ENCODE results near the gene XIAP. TPM values are rescaled to one million over a fixed set of nuclear protein-coding genes. Genes with fewer than 3 reads are reported as not detected.
A peak's percentile ranks its signal among the peaks of the same experiment; 100 is the strongest.
"Not testable (repeated sequence)": the region's sequence is repeated elsewhere in the genome, so short reads cannot be mapped to it uniquely, and the experiment has no call there.

Gene XIAP
- 19.6 TPM for polyA plus RNA-seq (2013, experiment 1 of 2)
- 22.1 TPM for polyA plus RNA-seq (2013, experiment 2 of 2)

DNA sequence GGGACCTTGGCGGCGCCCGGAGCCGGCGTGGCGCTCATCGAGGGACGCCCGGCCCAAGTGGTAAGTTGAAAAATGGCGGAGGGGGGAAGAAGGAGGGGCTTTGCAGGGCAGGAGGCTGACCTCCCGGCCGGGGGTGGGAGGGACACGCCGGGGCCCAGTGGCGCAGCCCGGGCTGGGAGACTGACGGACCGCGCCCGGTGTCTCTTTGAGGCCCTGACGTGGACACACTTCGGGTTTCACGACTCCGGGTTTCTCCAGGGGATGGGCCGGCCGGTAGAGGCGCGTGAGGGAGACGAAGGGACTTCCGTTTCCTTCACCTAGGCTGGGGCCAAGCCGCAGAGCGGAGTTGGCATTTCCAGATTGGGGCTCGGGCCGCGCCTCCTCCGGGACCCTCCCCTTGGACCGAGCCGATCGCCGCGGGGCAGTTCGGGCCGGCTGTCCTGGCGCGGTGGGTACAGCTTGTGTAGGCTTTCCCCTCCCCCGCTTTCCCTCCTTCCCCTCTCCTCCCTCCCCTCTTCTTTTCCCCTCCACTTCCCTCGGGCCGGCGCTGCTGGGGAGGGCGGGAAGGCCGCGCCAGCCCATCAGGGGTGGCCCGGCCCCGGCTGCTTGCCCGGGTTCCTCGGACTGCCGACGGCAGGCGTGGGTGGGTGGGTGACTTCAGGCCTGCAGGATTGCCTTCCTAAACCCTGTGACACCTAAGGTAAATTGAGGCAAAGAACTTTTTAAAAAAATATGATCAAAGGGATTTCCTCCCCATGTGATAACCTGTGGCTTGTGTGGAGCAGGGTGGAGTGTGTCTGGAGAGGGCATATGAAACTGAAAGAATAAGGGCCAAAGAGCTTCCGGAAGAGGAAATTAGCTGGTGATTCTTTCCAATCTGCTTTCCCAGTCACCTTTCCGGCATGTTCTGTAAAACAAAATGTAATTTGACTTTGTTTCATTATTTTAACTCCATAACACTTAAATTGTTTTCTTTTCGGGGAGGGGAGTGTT lies at the start of gene XIAP:
XIAP (plus strand) TSS at position 208 of the 993 bp plus-strand sequence. CDS start 25,610 bp downstream, outside the sequence.
- no peak within 1 kb of the TSS for H2BK5ac ChIP-seq (ENCODE audit: low read length)
- H4K8ac ChIP-seq (ENCODE audit: low read depth, low read length) = peak within 1 kb of the TSS; percentile 28
- DNase-seq = peak; percentile 94
- peak within 1 kb of the TSS; percentile 95 for H3K27ac ChIP-seq (ENCODE audit: low read depth, low read length)
- H3K4ac ChIP-seq (ENCODE audit: low read depth, low read length) = peak within 1 kb of the TSS; percentile 20
- H3K79me2 ChIP-seq (ENCODE audit: control insufficient read depth, insufficient read depth, low read length) = peaks cover 11% of the 10 kb centered on the region
- H3K36me3 ChIP-seq (ENCODE audit: control insufficient read depth, insufficient read depth, low read length) = no peaks in the 10 kb centered on the region
- peak within 1 kb of the TSS; percentile 56 for H3K18ac ChIP-seq (ENCODE audit: low read length)
- no peak within 1 kb of the TSS for H3K4me2 ChIP-seq (ENCODE audit: low read length)
- H3K56ac ChIP-seq (ENCODE audit: low read length) = peak within 1 kb of the TSS; percentile 85
- H3K9ac ChIP-seq (ENCODE audit: low read length) = peak within 1 kb of the TSS; percentile 84
- H2BK15ac ChIP-seq (replicated peaks; ENCODE audit: low read depth) = no peak within 1 kb of the TSS
- no peak within 1 kb of the TSS for H2AK5ac ChIP-seq (ENCODE audit: low read length)
- no peak within 1 kb of the TSS for H2BK120ac ChIP-seq (ENCODE audit: low read depth, low read length)
- H3K23ac ChIP-seq (ENCODE audit: low read length) = no peak within 1 kb of the TSS
- H3K27me3 ChIP-seq (ENCODE audit: insufficient read depth, low read length, poor library complexity) = no peaks in the 10 kb centered on the region
- no peaks in the 10 kb centered on the region for H3K79me1 ChIP-seq (ENCODE audit: low read length)
- no peaks in the 10 kb centered on the region for H3K4me1 ChIP-seq (ENCODE audit: control insufficient read depth, low read depth, low read length)
- WGBS (ENCODE audit: extremely low coverage, insufficient coverage, low lambda C conversion rate) = no CpG with 5 or more reads among the region's 62 CpGs
- peak within 1 kb of the TSS; percentile 72 for H3K4me3 ChIP-seq (ENCODE audit: low read length)
- no peak within 1 kb of the TSS for H4K5ac ChIP-seq (ENCODE audit: low read length)

DNA sequence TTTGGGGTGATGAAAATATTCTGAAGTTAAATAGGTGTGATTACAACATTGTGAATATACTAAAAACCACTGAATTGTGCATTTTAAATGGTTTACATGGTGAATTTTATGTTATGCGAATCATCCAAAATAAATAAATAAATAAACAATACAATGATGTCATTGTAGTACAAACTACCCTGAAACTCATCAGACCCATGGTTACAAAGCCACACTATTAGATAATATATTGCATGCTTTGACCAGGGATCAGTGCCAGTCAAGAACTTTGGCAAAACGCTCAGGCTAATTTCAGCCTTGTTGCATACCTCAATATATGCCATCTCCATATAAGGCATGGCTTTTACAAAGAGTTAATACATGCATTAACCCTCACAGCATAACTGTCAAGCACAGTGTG lies 45.5 kb upstream of the XIAP start:
- H3K56ac ChIP-seq (ENCODE audit: low read length) = no peak overlapping the region
- no peak overlapping the region for H4K5ac ChIP-seq (ENCODE audit: low read length)
- no peak overlapping the region for H3K9ac ChIP-seq (ENCODE audit: low read length)
- H2BK5ac ChIP-seq (ENCODE audit: low read length) = no peak overlapping the region
- no peak overlapping the region for H2BK15ac ChIP-seq (replicated peaks; ENCODE audit: low read depth)
- H3K36me3 ChIP-seq (ENCODE audit: control insufficient read depth, insufficient read depth, low read length) = no peaks in the 10 kb centered on the region
- WGBS (ENCODE audit: extremely low coverage, insufficient coverage, low lambda C conversion rate) = no CpG with 5 or more reads among the region's 2 CpGs
- no peaks in the 10 kb centered on the region for H3K27me3 ChIP-seq (ENCODE audit: insufficient read depth, low read length, poor library complexity)
- H3K18ac ChIP-seq (ENCODE audit: low read length) = no peak overlapping the region
- no peak overlapping the region for H3K4ac ChIP-seq (ENCODE audit: low read depth, low read length)
- H3K79me1 ChIP-seq (ENCODE audit: low read length) = no peaks in the 10 kb centered on the region
- DNase-seq = no peak
- no peaks in the 10 kb centered on the region for H3K4me1 ChIP-seq (ENCODE audit: control insufficient read depth, low read depth, low read length)
- H3K79me2 ChIP-seq (ENCODE audit: control insufficient read depth, insufficient read depth, low read length) = no peaks in the 10 kb centered on the region
- no peak overlapping the region for H2AK5ac ChIP-seq (ENCODE audit: low read length)
- no peak overlapping the region for H3K4me3 ChIP-seq (ENCODE audit: low read length)
- no peak overlapping the region for H4K8ac ChIP-seq (ENCODE audit: low read depth, low read length)
- H2BK120ac ChIP-seq (ENCODE audit: low read depth, low read length) = no peak overlapping the region
- H3K23ac ChIP-seq (ENCODE audit: low read length) = no peak overlapping the region
- H3K27ac ChIP-seq (ENCODE audit: low read depth, low read length) = no peak overlapping the region
- H3K4me2 ChIP-seq (ENCODE audit: low read length) = no peak overlapping the region

DNA sequence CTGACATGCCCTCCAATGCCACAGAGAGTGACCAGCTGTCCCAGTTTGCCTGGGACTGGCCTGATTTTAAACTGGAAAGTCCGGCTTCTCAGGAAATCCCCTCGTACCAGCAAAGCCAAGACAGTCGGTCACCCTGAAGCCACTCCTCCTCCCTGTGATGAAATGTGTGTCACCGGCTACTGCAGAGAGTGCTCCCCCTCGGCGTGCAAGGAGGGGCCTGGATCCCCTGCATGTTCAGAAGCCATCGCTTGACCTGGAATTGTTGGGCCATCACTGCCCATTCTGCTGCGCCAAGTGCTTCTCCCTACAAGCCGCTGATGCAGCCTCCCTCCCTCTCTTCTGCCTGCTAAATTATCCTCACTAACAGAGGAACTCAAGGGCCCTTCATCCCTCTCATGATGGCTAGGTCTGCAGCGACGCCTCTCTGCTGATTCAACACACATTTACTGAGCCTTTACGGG lies 44.9 kb upstream of the XIAP start:
- H2BK5ac ChIP-seq (ENCODE audit: low read length); H3K27ac ChIP-seq (ENCODE audit: low read depth, low read length); H3K4me1 ChIP-seq (ENCODE audit: control insufficient read depth, low read depth, low read length); H3K23ac ChIP-seq (ENCODE audit: low read length); H4K8ac ChIP-seq (ENCODE audit: low read depth, low read length); H2BK15ac ChIP-seq (replicated peaks; ENCODE audit: low read depth); H3K36me3 ChIP-seq (ENCODE audit: control insufficient read depth, insufficient read depth, low read length); H3K4me3 ChIP-seq (ENCODE audit: low read length); H3K27me3 ChIP-seq (ENCODE audit: insufficient read depth, low read length, poor library complexity); H3K4ac ChIP-seq (ENCODE audit: low read depth, low read length); H4K5ac ChIP-seq (ENCODE audit: low read length); H3K18ac ChIP-seq (ENCODE audit: low read length); H3K9ac ChIP-seq (ENCODE audit: low read length); DNase-seq; H2BK120ac ChIP-seq (ENCODE audit: low read depth, low read length); H3K79me2 ChIP-seq (ENCODE audit: control insufficient read depth, insufficient read depth, low read length); H3K4me2 ChIP-seq (ENCODE audit: low read length); H3K56ac ChIP-seq (ENCODE audit: low read length); H3K79me1 ChIP-seq (ENCODE audit: low read length); H2AK5ac ChIP-seq (ENCODE audit: low read length): not testable (repeated sequence)
- no CpG with 5 or more reads among the region's 12 CpGs for WGBS (ENCODE audit: extremely low coverage, insufficient coverage, low lambda C conversion rate)

DNA sequence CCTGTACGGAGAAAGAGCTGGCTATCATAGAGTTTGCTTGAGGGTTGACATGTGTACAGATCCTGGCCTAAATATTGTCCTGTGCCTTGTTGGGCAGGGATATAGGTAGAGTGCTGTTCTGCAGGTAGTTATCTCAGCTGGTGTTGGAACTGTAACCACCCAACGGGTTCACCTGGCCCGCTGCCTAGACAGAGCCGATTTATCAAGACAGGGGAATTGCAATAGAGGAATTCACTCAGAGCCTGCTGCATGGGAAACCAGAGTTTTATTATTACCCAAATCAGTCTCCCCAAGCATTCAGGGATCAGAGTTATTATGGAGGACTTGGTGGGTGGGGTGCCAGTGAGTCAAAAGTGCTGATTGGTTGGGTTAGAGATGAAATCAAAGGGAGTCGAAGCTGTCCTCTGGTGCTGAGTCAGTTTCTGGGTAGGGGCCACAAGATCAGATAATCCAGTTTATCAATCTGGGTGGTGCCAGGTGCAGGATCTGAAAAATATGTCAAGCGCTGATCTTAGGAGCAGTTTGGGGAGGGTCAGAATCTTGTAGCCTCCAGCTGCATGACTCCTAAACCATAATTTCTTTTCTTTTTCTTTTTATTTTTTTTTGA lies 42.5 kb upstream of the XIAP start:
- Histone ChIP-seq H3K56ac (ENCODE audit: low read length) (no peak overlapping the region), H3K4me2 (ENCODE audit: low read length) (no peak overlapping the region), H3K9ac (ENCODE audit: low read length) (no peak overlapping the region), H2BK5ac (ENCODE audit: low read length) (no peak overlapping the region), H3K18ac (ENCODE audit: low read length) (no peak overlapping the region), H3K27ac (ENCODE audit: low read depth, low read length) (no peak overlapping the region), H3K27me3 (ENCODE audit: insufficient read depth, low read length, poor library complexity) (no peaks in the 10 kb centered on the region), H3K23ac (ENCODE audit: low read length) (no peak overlapping the region), H3K4me3 (ENCODE audit: low read length) (no peak overlapping the region), H3K4ac (ENCODE audit: low read depth, low read length) (no peak overlapping the region), H3K79me2 (ENCODE audit: control insufficient read depth, insufficient read depth, low read length) (no peaks in the 10 kb centered on the region), H4K5ac (ENCODE audit: low read length) (no peak overlapping the region), H2BK120ac (ENCODE audit: low read depth, low read length) (no peak overlapping the region), H2AK5ac (ENCODE audit: low read length) (no peak overlapping the region), H4K8ac (ENCODE audit: low read depth, low read length) (no peak overlapping the region), H3K36me3 (ENCODE audit: control insufficient read depth, insufficient read depth, low read length) (no peaks in the 10 kb centered on the region), H3K4me1 (ENCODE audit: control insufficient read depth, low read depth, low read length) (no peaks in the 10 kb centered on the region), H3K79me1 (ENCODE audit: low read length) (no peaks in the 10 kb centered on the region), H2BK15ac (replicated peaks; ENCODE audit: low read depth) (no peak overlapping the region)
- no CpG with 5 or more reads among the region's 6 CpGs for WGBS (ENCODE audit: extremely low coverage, insufficient coverage, low lambda C conversion rate)
- no peak for DNase-seq

DNA sequence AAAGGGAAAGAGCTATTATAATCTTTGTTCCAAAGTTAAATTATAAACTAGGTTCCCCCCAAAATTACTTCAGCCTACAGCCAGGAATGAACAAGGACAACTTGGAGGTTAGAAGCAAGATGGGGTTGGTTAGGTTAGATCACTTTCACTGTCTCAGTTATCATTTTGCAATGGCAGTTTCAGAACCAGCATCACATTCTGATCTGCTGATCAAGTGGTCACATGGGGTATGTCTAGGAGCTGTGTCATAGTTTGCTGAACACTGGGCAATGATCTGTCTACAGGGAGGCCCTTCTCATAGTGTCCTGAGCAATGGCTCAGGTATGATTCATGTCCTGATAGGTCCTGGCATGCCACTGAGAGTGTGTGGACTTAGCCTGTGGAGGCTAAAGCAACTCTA lies 41.6 kb upstream of the XIAP start:
- H3K23ac ChIP-seq (ENCODE audit: low read length) = no peak overlapping the region
- H2AK5ac ChIP-seq (ENCODE audit: low read length) = no peak overlapping the region
- no peak overlapping the region for H3K56ac ChIP-seq (ENCODE audit: low read length)
- no peak overlapping the region for H2BK5ac ChIP-seq (ENCODE audit: low read length)
- no peaks in the 10 kb centered on the region for H3K79me1 ChIP-seq (ENCODE audit: low read length)
- H4K5ac ChIP-seq (ENCODE audit: low read length) = no peak overlapping the region
- H3K9ac ChIP-seq (ENCODE audit: low read length) = no peak overlapping the region
- no peaks in the 10 kb centered on the region for H3K79me2 ChIP-seq (ENCODE audit: control insufficient read depth, insufficient read depth, low read length)
- DNase-seq = no peak
- H3K4me3 ChIP-seq (ENCODE audit: low read length) = no peak overlapping the region
- no peak overlapping the region for H3K4ac ChIP-seq (ENCODE audit: low read depth, low read length)
- H2BK15ac ChIP-seq (replicated peaks; ENCODE audit: low read depth) = no peak overlapping the region
- H3K18ac ChIP-seq (ENCODE audit: low read length) = no peak overlapping the region
- no peaks in the 10 kb centered on the region for H3K4me1 ChIP-seq (ENCODE audit: control insufficient read depth, low read depth, low read length)
- no peak overlapping the region for H3K27ac ChIP-seq (ENCODE audit: low read depth, low read length)
- no peak overlapping the region for H2BK120ac ChIP-seq (ENCODE audit: low read depth, low read length)
- no peak overlapping the region for H4K8ac ChIP-seq (ENCODE audit: low read depth, low read length)
- H3K27me3 ChIP-seq (ENCODE audit: insufficient read depth, low read length, poor library complexity) = no peaks in the 10 kb centered on the region
- H3K4me2 ChIP-seq (ENCODE audit: low read length) = no peak overlapping the region
- no peaks in the 10 kb centered on the region for H3K36me3 ChIP-seq (ENCODE audit: control insufficient read depth, insufficient read depth, low read length)
